Measurements from ENCODE around the gene EVC2.
"Not testable (repeated sequence)": the region's sequence is repeated elsewhere in the genome, so short reads cannot be mapped to it uniquely, and the experiment has no call there.

Gene EVC2

DNA sequence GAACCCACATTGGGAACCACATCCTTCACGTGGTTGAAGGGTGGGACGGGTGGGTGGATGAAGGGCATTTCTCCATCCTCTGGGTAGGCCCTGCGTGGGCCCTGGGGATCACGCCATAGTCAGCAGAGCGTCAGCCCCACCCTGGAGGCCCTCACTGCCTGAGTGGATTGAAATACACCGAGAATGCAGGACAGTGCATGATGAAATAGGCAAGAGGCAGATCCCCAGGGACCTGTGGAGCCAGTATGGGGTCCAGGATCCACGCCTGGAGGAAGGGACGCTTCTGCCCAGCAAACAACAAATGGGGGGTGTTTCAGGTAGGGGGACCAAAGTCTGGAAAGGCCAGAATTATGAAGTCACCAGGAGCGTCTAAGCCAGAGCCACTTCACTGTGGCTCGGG, 22.1 kb upstream of the EVC2 start:
- no peak for TF ChIP-seq ZNF274 (IDR thresholded peaks at IDR 0.05; ENCODE audit: low read depth, low read length)
- TF ChIP-seq YY1 (IDR thresholded peaks at IDR 0.05; ENCODE audit: insufficient read depth, insufficient read length): no peak
- TF ChIP-seq SUZ12 (IDR thresholded peaks at IDR 0.05; ENCODE audit: extremely low read depth, insufficient read depth, insufficient read length): no peak
- Histone ChIP-seq H3K4me1 (ENCODE audit: insufficient read depth, insufficient read length) (no peaks in the 10 kb centered on the region), H3K4me3 (ENCODE audit: insufficient read length, low read depth) (no peak overlapping the region), H3K27me3 (ENCODE audit: insufficient read depth, insufficient read length) (no peaks in the 10 kb centered on the region), H3K9ac (ENCODE audit: insufficient read length, low read depth) (no peak overlapping the region), H3K9me3 (ENCODE audit: insufficient read depth, low read length) (no peaks in the 10 kb centered on the region), H3K36me3 (ENCODE audit: insufficient read depth, insufficient read length, low read length) (peaks cover 68% of the 10 kb centered on the region)
- DNase-seq (ENCODE audit: low read depth, low spot score): no peak

DNA sequence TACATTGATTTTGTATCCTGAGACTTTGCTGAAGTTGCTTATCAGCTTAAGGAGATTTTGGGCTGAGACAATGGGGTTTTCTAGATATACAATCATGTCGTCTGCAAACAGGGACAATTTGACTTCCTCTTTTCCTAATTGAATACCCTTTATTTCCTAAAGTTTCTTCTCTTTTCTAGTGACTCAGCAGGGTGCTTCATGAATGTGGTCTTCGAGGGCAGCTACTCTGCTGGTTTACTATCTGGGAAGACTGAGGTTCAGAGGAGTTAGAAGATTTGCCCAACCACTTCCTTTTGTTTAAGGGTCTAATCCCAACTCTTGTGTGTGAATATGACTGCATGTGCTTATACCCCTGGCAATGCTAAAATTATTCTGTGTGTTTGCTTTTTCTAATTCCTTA, 20.1 kb upstream of the EVC2 start:
- not testable (repeated sequence) for H3K4me3 ChIP-seq (ENCODE audit: insufficient read length, low read depth); H3K9me3 ChIP-seq (ENCODE audit: insufficient read depth, low read length); H3K9ac ChIP-seq (ENCODE audit: insufficient read length, low read depth); H3K4me1 ChIP-seq (ENCODE audit: insufficient read depth, insufficient read length); H3K27me3 ChIP-seq (ENCODE audit: insufficient read depth, insufficient read length); DNase-seq (ENCODE audit: low read depth, low spot score)
- H3K36me3 ChIP-seq (ENCODE audit: insufficient read depth, insufficient read length, low read length): peaks cover 62% of the 10 kb centered on the region

DNA sequence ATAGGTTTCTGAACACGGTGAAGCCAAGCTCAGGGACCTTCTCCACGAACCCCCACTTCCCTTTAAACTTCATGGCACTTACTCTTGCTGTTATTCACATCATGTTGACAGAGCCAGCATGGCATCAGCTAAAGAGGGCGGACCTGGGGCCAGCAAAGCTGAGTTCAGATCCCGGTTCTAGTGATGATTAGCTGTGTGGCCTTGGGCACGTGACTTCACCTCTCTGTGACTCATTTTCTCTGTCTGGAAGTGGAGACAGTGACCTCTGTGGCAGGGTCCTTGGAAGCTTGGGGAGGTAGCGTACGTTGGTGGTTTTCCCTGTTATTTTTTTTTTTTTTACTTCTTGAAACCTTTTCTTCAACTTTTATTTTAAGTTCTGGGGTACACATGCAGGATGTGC, 16.0 kb upstream of the EVC2 start:
- Histone ChIP-seq H3K27me3 (ENCODE audit: insufficient read depth, insufficient read length) (no peaks in the 10 kb centered on the region), H3K4me3 (ENCODE audit: insufficient read length, low read depth) (no peak overlapping the region), H3K9ac (ENCODE audit: insufficient read length, low read depth) (no peak overlapping the region), H3K9me3 (ENCODE audit: insufficient read depth, low read length) (no peaks in the 10 kb centered on the region), H3K4me1 (ENCODE audit: insufficient read depth, insufficient read length) (peaks cover 3% of the 10 kb centered on the region), H3K36me3 (ENCODE audit: insufficient read depth, insufficient read length, low read length) (peaks cover 40% of the 10 kb centered on the region)
- no peak for DNase-seq (ENCODE audit: low read depth, low spot score)
- TF ChIP-seq YY1 (IDR thresholded peaks at IDR 0.05; ENCODE audit: insufficient read depth, insufficient read length) (no peak), ZNF274 (IDR thresholded peaks at IDR 0.05; ENCODE audit: low read depth, low read length) (no peak), SUZ12 (IDR thresholded peaks at IDR 0.05; ENCODE audit: extremely low read depth, insufficient read depth, insufficient read length) (no peak)

DNA sequence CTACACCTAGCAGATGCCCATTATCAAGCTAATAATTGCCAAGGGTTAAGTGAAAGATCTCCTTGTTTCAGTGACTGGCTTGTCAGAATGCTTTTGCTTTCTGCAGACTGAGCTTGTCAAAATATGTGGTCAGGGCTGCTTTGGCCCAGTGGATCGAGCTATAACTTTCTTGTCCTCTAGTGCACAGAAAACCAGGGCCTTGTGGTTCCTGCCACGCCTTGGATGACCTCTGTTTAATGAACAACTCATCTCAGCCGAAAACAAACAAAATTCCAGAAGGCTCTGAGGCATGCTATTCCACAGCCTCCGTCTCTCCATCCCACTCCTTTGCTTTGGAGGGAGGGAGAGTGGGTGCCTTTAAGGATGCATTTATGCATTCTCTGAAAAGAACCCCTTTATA, 14.0 kb upstream of the EVC2 start:
- H3K36me3 ChIP-seq (ENCODE audit: insufficient read depth, insufficient read length, low read length): peaks cover 39% of the 10 kb centered on the region
- no peak for DNase-seq (ENCODE audit: low read depth, low spot score)
- H3K9me3 ChIP-seq (ENCODE audit: insufficient read depth, low read length): no peaks in the 10 kb centered on the region
- peaks cover 3% of the 10 kb centered on the region for H3K4me1 ChIP-seq (ENCODE audit: insufficient read depth, insufficient read length)
- no peak overlapping the region for H3K9ac ChIP-seq (ENCODE audit: insufficient read length, low read depth)
- H3K27me3 ChIP-seq (ENCODE audit: insufficient read depth, insufficient read length): no peaks in the 10 kb centered on the region
- no peak overlapping the region for H3K4me3 ChIP-seq (ENCODE audit: insufficient read length, low read depth)
- TF ChIP-seq YY1 (IDR thresholded peaks at IDR 0.05; ENCODE audit: insufficient read depth, insufficient read length) (no peak), ZNF274 (IDR thresholded peaks at IDR 0.05; ENCODE audit: low read depth, low read length) (no peak), SUZ12 (IDR thresholded peaks at IDR 0.05; ENCODE audit: extremely low read depth, insufficient read depth, insufficient read length) (no peak)

DNA sequence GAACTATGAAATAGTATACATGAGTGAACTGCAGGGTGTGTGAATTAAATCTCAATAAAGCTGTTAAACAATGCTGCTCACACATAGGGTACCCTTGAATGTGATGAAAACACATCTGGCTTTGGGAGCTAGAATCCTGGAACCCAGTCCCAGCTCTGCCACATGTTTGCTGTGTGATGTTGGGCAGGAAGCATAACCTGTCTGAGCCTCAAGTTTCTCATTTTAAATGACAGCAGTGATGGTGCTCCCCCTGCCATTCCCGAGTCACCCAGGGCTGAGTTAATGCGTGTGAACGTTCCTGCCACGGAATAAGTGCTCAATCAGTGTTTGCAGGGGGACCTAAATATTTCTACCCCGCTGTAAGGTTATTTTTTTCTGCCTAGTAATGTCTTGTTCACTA, 13.6 kb upstream of the EVC2 start:
- DNase-seq (ENCODE audit: low read depth, low spot score): no peak
- TF ChIP-seq ZNF274 (IDR thresholded peaks at IDR 0.05; ENCODE audit: low read depth, low read length): no peak
- no peak for TF ChIP-seq YY1 (IDR thresholded peaks at IDR 0.05; ENCODE audit: insufficient read depth, insufficient read length)
- no peak for TF ChIP-seq SUZ12 (IDR thresholded peaks at IDR 0.05; ENCODE audit: extremely low read depth, insufficient read depth, insufficient read length)
- H3K27me3 ChIP-seq (ENCODE audit: insufficient read depth, insufficient read length): no peaks in the 10 kb centered on the region
- no peaks in the 10 kb centered on the region for H3K9me3 ChIP-seq (ENCODE audit: insufficient read depth, low read length)
- no peak overlapping the region for H3K4me3 ChIP-seq (ENCODE audit: insufficient read length, low read depth)
- no peak overlapping the region for H3K9ac ChIP-seq (ENCODE audit: insufficient read length, low read depth)
- H3K36me3 ChIP-seq (ENCODE audit: insufficient read depth, insufficient read length, low read length): peaks cover 39% of the 10 kb centered on the region
- peaks cover 3% of the 10 kb centered on the region for H3K4me1 ChIP-seq (ENCODE audit: insufficient read depth, insufficient read length)

DNA sequence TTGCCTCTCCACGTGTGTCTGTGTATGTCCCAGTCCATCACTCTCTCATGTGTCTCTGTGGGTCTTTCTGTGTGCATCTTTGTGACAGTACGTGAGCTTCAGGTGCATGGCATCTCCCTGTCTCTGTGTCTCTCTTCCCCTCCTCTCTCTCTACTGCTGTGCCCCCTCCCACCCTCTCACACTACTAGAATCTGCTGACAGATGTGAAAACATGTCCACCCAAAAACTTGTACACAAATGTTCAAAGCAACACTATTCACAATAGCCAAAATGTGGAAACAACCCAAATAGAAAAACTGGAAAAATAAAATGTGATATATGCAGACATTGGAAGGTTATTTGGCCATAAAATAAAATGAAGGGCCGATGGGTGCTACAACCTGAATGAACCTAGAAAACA, 12.6 kb upstream of the EVC2 start:
- Histone ChIP-seq H3K4me3 (ENCODE audit: insufficient read length, low read depth) (no peak overlapping the region), H3K4me1 (ENCODE audit: insufficient read depth, insufficient read length) (peaks cover 3% of the 10 kb centered on the region), H3K9ac (ENCODE audit: insufficient read length, low read depth) (no peak overlapping the region), H3K27me3 (ENCODE audit: insufficient read depth, insufficient read length) (no peaks in the 10 kb centered on the region), H3K36me3 (ENCODE audit: insufficient read depth, insufficient read length, low read length) (peaks cover 38% of the 10 kb centered on the region), H3K9me3 (ENCODE audit: insufficient read depth, low read length) (no peaks in the 10 kb centered on the region)
- no peak for DNase-seq (ENCODE audit: low read depth, low spot score)
- TF ChIP-seq YY1 (IDR thresholded peaks at IDR 0.05; ENCODE audit: insufficient read depth, insufficient read length): no peak
- TF ChIP-seq ZNF274 (IDR thresholded peaks at IDR 0.05; ENCODE audit: low read depth, low read length): no peak
- no peak for TF ChIP-seq SUZ12 (IDR thresholded peaks at IDR 0.05; ENCODE audit: extremely low read depth, insufficient read depth, insufficient read length)

DNA sequence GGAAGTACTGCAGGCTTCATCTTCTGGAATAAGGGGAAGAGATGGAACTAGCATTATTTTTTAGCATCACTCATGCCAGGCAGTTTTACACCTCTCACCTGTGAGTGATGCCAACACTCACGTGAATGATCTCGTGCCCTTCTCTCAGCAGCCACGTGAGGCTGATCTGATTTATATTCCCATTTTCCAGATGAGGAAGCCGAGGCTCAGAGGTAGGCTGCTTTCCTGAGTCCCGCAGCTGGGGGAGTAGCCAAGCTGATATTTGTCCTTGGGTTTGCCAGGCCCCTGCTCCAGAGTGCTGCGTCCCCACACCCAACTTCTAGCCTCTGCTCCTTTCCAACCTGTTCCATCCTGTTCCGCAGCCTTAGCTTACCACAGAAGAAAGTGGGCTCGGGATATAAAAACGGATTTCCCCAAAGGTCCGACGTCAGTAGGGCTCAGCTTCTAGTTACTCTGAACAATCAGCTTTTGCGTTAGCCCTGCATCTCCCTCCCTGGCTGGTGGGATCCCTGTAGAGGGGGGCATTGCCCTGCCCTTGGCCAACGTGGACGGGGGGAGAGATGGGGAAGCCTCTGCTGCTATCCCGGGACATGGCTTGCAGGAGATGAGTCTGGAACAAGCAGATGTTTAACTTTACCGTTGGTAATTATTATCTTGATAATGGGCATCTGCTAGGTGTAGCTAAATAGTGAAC, 11.9 kb upstream of the EVC2 start:
- Histone ChIP-seq H3K9me3 (ENCODE audit: insufficient read depth, low read length) (peaks cover 2% of the 10 kb centered on the region; the same call in 1 of the 2 replicates), H3K4me1 (ENCODE audit: insufficient read depth, insufficient read length) (peaks cover 3% of the 10 kb centered on the region), H3K36me3 (ENCODE audit: insufficient read depth, insufficient read length, low read length) (peaks cover 36% of the 10 kb centered on the region), H3K27me3 (ENCODE audit: insufficient read depth, insufficient read length) (no peaks in the 10 kb centered on the region), H3K4me3 (ENCODE audit: insufficient read length, low read depth) (no peak overlapping the region), H3K9ac (ENCODE audit: insufficient read length, low read depth) (no peak overlapping the region)
- DNase-seq (ENCODE audit: low read depth, low spot score): no peak
- TF ChIP-seq YY1 (IDR thresholded peaks at IDR 0.05; ENCODE audit: insufficient read depth, insufficient read length) (no peak), ZNF274 (IDR thresholded peaks at IDR 0.05; ENCODE audit: low read depth, low read length) (no peak), SUZ12 (IDR thresholded peaks at IDR 0.05; ENCODE audit: extremely low read depth, insufficient read depth, insufficient read length) (no peak)
